Liver (tissue), 3 donors: ENCODE results near the gene SYT2.

Source experiments
- EGR1 ChIP-seq, 2 donors: IDR thresholded peaks; 2 replicates each; pipeline ENCODE4 v1.6.1; 2016 to 2018; ENCODE audit warnings: antibody characterized with exemption in 2 of 2, low read depth in 2 of 2
- TAF1 ChIP-seq: conservative IDR thresholded peaks from 2 replicates; pipeline ENCODE4 v1.6.1; 2016; ENCODE audit warnings: antibody characterized with exemption, mild to moderate bottlenecking
- TF ChIP-seq, protein P1 (sequence below): fragments of 150-350 bp; IDR thresholded peaks from 2 replicates; pipeline ENCODE4 v1.5.1; 2017; ENCODE audit warnings: improper control_type of control experiment, low read depth, low read length; ENCODE audit not compliant: missing input control
- TF ChIP-seq, protein P2 (sequence below): IDR thresholded peaks from 2 replicates; pipeline ENCODE4 v1.6.1; 2016; ENCODE audit warnings: antibody characterized with exemption
- donor health status: healthy.
- donor health status: healthy.

DNA sequence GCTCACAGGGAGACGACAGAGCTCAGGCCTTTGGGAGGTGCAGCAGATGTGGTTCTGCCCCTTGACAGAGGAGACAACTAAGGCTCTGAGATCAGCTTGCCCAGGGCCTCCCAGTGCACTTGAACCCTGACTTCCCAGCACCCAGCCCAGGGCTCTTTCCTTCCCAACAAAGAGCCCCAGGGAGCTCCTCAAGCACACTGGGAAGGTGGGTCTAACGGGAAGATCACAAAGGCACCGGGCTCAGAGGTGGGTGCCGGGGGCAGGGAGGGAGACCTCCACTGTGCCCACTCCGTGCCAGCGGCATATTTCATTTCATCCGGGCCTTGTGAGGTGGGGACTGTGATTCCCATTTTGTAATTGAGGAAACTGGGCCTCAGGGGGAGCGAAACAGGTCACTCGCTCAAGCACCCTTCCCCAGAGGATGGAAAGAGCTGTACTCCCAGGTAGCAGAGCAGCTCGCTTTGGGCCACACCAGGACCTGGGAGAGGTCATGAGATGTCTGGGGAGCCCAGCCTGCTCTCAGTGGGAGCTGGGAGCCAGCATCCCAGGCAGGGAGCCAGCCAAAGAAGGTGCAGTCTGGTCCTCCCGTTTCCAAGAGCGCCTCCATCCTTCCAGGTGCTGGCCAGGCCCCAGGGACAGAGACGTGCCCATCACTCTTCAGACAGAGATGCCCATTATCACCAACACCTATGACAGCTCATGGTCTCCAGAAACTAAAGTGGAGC is 82.3 kb downstream of the SYT2 start:
- TF ChIP-seq, protein P1, sequence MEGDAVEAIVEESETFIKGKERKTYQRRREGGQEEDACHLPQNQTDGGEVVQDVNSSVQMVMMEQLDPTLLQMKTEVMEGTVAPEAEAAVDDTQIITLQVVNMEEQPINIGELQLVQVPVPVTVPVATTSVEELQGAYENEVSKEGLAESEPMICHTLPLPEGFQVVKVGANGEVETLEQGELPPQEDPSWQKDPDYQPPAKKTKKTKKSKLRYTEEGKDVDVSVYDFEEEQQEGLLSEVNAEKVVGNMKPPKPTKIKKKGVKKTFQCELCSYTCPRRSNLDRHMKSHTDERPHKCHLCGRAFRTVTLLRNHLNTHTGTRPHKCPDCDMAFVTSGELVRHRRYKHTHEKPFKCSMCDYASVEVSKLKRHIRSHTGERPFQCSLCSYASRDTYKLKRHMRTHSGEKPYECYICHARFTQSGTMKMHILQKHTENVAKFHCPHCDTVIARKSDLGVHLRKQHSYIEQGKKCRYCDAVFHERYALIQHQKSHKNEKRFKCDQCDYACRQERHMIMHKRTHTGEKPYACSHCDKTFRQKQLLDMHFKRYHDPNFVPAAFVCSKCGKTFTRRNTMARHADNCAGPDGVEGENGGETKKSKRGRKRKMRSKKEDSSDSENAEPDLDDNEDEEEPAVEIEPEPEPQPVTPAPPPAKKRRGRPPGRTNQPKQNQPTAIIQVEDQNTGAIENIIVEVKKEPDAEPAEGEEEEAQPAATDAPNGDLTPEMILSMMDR = no peak
- TF ChIP-seq, protein P2, sequence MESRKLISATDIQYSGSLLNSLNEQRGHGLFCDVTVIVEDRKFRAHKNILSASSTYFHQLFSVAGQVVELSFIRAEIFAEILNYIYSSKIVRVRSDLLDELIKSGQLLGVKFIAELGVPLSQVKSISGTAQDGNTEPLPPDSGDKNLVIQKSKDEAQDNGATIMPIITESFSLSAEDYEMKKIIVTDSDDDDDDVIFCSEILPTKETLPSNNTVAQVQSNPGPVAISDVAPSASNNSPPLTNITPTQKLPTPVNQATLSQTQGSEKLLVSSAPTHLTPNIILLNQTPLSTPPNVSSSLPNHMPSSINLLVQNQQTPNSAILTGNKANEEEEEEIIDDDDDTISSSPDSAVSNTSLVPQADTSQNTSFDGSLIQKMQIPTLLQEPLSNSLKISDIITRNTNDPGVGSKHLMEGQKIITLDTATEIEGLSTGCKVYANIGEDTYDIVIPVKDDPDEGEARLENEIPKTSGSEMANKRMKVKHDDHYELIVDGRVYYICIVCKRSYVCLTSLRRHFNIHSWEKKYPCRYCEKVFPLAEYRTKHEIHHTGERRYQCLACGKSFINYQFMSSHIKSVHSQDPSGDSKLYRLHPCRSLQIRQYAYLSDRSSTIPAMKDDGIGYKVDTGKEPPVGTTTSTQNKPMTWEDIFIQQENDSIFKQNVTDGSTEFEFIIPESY = no peak
- TF ChIP-seq EGR1 (IDR thresholded peaks at IDR 0.05; ENCODE audit: low read depth in 2 of 2) = no peak
- TF ChIP-seq TAF1 = no peak
